Measurements from ENCODE around the gene FKRP. TPM values are rescaled to one million over a fixed set of nuclear protein-coding genes. Genes with fewer than 3 reads are reported as not detected.

FKRP gene
- total RNA-seq, 1 experiment from 2014 or later = 33.1 TPM

DNA sequence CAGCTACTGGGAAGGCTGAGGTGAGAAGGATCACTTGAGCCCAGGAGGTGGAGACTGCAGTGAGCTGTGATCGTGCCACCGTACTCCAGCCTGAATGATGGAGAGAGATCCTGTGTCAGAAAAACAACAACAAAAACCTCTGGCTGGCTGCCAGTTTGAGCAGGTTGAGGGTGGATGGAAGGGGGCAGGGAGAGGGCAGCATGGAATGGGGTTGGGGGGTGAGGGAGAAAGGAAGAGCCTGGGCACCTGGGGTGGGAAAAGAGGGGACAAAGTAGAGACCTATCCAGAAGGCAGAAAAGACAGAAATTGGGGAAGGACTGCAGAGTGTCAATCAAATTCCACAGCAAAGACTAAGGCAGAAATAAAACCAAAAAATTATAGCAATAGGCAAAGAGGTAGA, 37.8 kb downstream of the FKRP start:
- POLR2A ChIA-PET = interaction anchor here (1.0 kb wide), 1 partner anchor 67 kb away, joined by 7 read pairs; the partner anchor contains the start of gene AP2S1
- intact Hi-C loops (cut with micrococcal nuclease; ENCODE audit: unreplicated experiment) = no loop called here
- peaks cover 17% of the 10 kb centered on the region for H3K36me3 ChIP-seq (ENCODE audit: control insufficient read depth, insufficient read depth, low read length)
- Mint-ChIP-seq H3K27me3 (ENCODE audit: insufficient read depth, unreplicated experiment) (no peaks in the 10 kb centered on the region), H3K4me1 (ENCODE audit: low read depth, unreplicated experiment) (peaks cover 35% of the 10 kb centered on the region), H3K27ac (ENCODE audit: unreplicated experiment) (peak overlapping the region; percentile 99), H3K4me3 (ENCODE audit: unreplicated experiment) (peak overlapping the region; percentile 99), H3K36me3 (ENCODE audit: insufficient read depth, unreplicated experiment) (peaks cover 100% of the 10 kb centered on the region), H3K9me3 (ENCODE audit: unreplicated experiment) (no peaks in the 10 kb centered on the region)
- H3K4me3 ChIP-seq (ENCODE audit: low read depth, low read length) = no peak overlapping the region
- no peaks in the 10 kb centered on the region for H3K27me3 ChIP-seq (replicated peaks; ENCODE audit: control insufficient read depth, insufficient read depth, low read length)
- BruUV-seq (replicated peaks) = no TSS peak
- peaks cover 23% of the 10 kb centered on the region for H3K4me1 ChIP-seq
- CTCF ChIA-PET = interaction anchor here (0.6 to 1.7 kb wide), 5 partner anchors 20 to 473 kb away, joined by 3 to 9 read pairs (median 3); partner anchors contain the start of gene CCDC9
- no peak for DNase-seq
- TF ChIP-seq CTCF (IDR thresholded peaks at IDR 0.05; ENCODE audit: insufficient read depth in 1 of 2, low read depth in 1 of 2, low read length in 1 of 2, severe bottlenecking in 1 of 2, unreplicated experiment in 1 of 2) = no peak
- no peaks in the 10 kb centered on the region for H3K9me3 ChIP-seq

- H3K4me1 ChIP-seq = peaks cover 31% of the 10 kb centered on the region
- peaks cover 40% of the 10 kb centered on the region for H3K4me1 Mint-ChIP-seq (ENCODE audit: low read depth, unreplicated experiment)
- H3K27me3 ChIP-seq (replicated peaks; ENCODE audit: control insufficient read depth, insufficient read depth, low read length) = no peaks in the 10 kb centered on the region
- ChIA-PET CTCF (interaction anchor here (0.6 to 1.7 kb wide), 12 partner anchors 10 to 472 kb away, joined by 3 to 9 read pairs (median 4); partner anchors contain the start of gene CCDC9), POLR2A (interaction anchor here (0.5 to 1.2 kb wide), 9 partner anchors 8 to 126 kb away, joined by 3 to 12 read pairs (median 4); partner anchors contain the start of gene AP2S1)
- peak overlapping the region; percentile 99 for H3K27ac Mint-ChIP-seq (ENCODE audit: unreplicated experiment)
- H3K36me3 ChIP-seq (ENCODE audit: control insufficient read depth, insufficient read depth, low read length) = peaks cover 15% of the 10 kb centered on the region
- intact Hi-C loops (cut with micrococcal nuclease; ENCODE audit: unreplicated experiment) = no loop called here
- H3K9me3 ChIP-seq = no peaks in the 10 kb centered on the region
- peak; percentile 36 to 55 for TF ChIP-seq CTCF (IDR thresholded peaks at IDR 0.05; ENCODE audit: insufficient read depth in 1 of 2, low read depth in 1 of 2, low read length in 1 of 2, severe bottlenecking in 1 of 2, unreplicated experiment in 1 of 2)
- H3K4me3 Mint-ChIP-seq (ENCODE audit: unreplicated experiment) = peak overlapping the region; percentile 99
- peak; percentile 95 to 96 for DNase-seq
- peak overlapping the region; percentile 28 for H3K4me3 ChIP-seq (ENCODE audit: low read depth, low read length)
- no peaks in the 10 kb centered on the region for H3K27me3 Mint-ChIP-seq (ENCODE audit: insufficient read depth, unreplicated experiment)
- H3K9me3 Mint-ChIP-seq (ENCODE audit: unreplicated experiment) = no peaks in the 10 kb centered on the region
- BruUV-seq (replicated peaks) = no TSS peak
- H3K36me3 Mint-ChIP-seq (ENCODE audit: insufficient read depth, unreplicated experiment) = peaks cover 94% of the 10 kb centered on the region
These were observed 38.6 kb downstream of the FKRP start for GRCh38 chr19:46784262-46785053.

- BruUV-seq (replicated peaks) = TSS peak; percentile 39
These were observed 39.5 kb downstream of the FKRP start for GRCh38 chr19:46785054-46785979.

More at GRCh38 chr19:46785054-46785979, 39.5 kb downstream of the FKRP start:
- Histone ChIP-seq H3K9me3 (no peaks in the 10 kb centered on the region), H3K4me1 (peaks cover 31% of the 10 kb centered on the region), H3K27me3 (replicated peaks; ENCODE audit: control insufficient read depth, insufficient read depth, low read length) (no peaks in the 10 kb centered on the region), H3K36me3 (ENCODE audit: control insufficient read depth, insufficient read depth, low read length) (peaks cover 15% of the 10 kb centered on the region), H3K4me3 (ENCODE audit: low read depth, low read length) (peak overlapping the region; percentile 84)
- intact Hi-C loops (cut with micrococcal nuclease; ENCODE audit: unreplicated experiment) = no loop called here
- Mint-ChIP-seq H3K4me1 (ENCODE audit: low read depth, unreplicated experiment) (peaks cover 42% of the 10 kb centered on the region), H3K4me3 (ENCODE audit: unreplicated experiment) (peak overlapping the region; percentile 99), H3K27me3 (ENCODE audit: insufficient read depth, unreplicated experiment) (no peaks in the 10 kb centered on the region), H3K36me3 (ENCODE audit: insufficient read depth, unreplicated experiment) (peaks cover 85% of the 10 kb centered on the region), H3K9me3 (ENCODE audit: unreplicated experiment) (no peaks in the 10 kb centered on the region), H3K27ac (ENCODE audit: unreplicated experiment) (peak overlapping the region; percentile 99)
- ChIA-PET POLR2A (interaction anchor here (0.5 to 1.2 kb wide), 7 partner anchors 11 to 127 kb away, joined by 3 to 12 read pairs (median 4); no protein-coding TSS in a partner anchor), CTCF (interaction anchor here (0.6 to 1.7 kb wide), 9 partner anchors 9 to 471 kb away, joined by 3 to 9 read pairs (median 4); partner anchors contain the start of gene CCDC9)
- no peak for DNase-seq
- no peak for TF ChIP-seq CTCF (IDR thresholded peaks at IDR 0.05; ENCODE audit: insufficient read depth in 1 of 2, low read depth in 1 of 2, low read length in 1 of 2, severe bottlenecking in 1 of 2, unreplicated experiment in 1 of 2)
